ENCODE results near the gene IFT74.
A peak's percentile ranks its signal among the peaks of the same experiment; 100 is the strongest.

IFT74 gene

GRCh38 chr9:26971721-26972120 is 15.5 kb downstream of the IFT74 start:
- intact Hi-C loops (cut with DNase I), result no loop called here
- DNase-seq, result no peak

GRCh38 chr9:26973989-26974388 is 17.8 kb downstream of the IFT74 start:
- DNase-seq, result no peak
- intact Hi-C loops (cut with DNase I), result no loop called here

GRCh38 chr9:26974927-26975326 is 18.7 kb downstream of the IFT74 start:
- no peak for DNase-seq
- intact Hi-C loops (cut with DNase I), result no loop called here

DNA sequence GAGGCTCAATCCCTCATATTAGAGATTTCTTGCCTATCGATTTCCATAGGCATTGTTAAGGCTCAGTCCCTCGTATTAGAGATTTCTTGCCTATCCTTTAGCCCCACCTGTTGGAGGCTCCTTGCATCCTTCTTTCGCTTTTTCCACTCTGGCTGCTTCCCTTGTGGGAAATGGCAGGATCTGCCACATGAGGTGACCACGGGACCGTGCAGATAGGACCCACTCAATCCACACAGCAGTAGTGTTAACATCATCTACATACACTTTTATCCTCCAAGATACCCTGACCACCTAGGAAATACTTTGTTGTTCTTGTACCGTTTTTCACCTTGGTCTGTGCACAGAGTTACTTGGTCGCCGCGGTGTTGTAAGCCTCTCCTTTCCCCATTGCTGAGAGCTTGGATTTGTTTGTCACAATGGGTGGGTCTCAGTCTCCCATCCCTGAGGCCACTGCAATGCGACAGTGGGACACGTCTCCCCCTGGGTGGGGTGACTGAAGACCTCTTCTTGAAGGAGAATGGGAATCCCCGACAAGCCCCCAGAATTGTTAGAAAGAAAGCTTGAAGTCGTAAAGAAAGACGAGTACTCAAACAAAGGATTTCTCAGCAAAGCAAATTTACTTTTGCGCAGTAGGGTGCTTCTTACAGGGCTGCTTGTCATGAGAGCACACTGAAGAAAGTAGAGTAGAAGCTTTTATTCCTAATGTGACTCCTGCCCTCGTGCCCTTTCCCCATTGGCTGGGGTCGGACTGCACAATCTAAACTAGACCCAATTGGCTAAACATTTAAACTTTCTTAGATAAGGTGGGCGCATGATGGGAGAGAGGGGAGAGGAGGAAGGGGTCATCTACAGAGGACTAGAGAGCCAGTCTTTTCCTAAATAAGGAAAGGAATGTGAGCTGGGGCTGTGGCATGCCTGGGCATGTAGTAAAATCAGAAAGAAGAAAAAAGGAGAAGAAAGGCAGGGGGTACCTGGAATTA is 19.8 kb downstream of the IFT74 start:
- no peak for DNase-seq
- intact Hi-C loops (cut with DNase I), result no loop called here

DNA sequence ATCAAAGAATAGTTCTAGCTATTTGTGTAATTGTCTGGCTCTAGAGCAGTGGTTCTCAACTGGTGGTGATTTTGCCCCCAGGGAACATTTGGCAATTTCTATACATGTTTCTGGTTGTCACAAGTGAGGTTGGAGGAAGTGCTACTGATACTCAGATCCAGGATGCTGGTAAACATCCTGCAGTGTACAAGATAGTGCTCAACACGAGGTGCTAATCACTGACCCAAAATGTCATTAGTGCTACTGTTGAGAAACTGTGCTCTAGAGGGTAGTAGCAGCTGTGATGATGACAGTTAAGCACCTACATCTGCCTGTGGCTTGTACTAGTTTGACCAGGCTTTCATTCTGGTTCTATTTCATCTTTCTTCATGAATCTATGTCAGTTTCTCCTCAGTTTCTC is 27.1 kb downstream of the IFT74 start:
- no peak for DNase-seq
- intact Hi-C loops (cut with DNase I), result no loop called here

- intact Hi-C loops (cut with DNase I), result no loop called here
- no peak for DNase-seq
Measured at GRCh38 chr9:26995810-26996209, 39.6 kb downstream of the IFT74 start.

DNA sequence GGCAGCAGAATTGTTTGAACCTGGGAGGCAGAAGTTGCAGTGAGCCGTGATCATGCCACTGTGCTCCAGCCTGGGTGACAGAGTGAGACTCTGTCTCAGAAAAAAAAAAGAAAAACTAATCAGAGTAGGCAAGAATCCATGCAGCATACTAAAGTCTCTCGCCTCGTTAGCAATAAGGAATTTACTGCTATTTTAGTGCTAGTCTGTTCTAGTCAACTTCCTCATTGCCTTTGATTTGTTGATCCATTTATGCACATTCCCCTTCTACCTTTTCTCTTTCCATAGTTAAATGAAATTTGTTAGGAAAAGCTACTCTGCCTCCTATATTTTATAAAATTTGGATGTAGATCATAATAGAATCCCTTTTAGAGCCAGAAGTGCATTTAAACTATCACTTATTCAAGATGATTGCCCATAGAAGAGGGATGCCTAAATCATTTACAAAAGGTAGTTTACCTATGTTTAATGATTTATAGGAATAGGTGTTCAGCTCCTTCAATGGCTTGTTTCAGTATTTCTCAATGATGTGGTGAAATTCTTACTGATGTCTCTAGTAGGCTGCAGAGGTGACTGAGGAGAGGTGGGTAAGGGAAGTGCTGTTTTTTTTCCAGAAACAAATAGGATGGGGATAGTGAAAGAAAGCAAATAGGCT is 47.3 kb downstream of the IFT74 start:
- intact Hi-C loops (cut with DNase I), result no loop called here
- DNase-seq, result no peak

DNA sequence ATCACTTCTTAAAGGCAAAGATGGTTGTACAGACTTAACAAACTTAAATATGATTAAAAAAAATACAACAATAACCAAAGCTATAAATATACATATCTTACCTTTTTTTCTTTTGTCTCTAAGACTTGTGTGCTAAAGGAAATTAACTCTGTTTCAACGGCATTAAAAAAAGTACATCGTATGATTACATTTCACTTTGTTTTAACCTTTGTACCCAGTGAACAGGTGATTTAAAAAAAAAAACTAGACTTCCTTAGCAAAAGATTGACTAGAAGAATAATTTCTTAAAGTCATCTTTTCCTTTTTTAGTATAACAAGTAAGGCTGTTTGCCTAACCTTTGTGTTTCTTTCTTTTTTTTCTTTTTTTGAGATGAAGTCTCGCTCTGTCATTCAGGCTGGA is 49.3 kb downstream of the IFT74 start, which contains the start of gene LRRC19:
TSS of gene LRRC19 (minus strand) at position 182 of the 400 bp plus-strand sequence. CDS start 5,978 bp downstream, outside the sequence.
- DNase-seq, result no peak
- intact Hi-C loops (cut with DNase I), result no loop called here

DNA sequence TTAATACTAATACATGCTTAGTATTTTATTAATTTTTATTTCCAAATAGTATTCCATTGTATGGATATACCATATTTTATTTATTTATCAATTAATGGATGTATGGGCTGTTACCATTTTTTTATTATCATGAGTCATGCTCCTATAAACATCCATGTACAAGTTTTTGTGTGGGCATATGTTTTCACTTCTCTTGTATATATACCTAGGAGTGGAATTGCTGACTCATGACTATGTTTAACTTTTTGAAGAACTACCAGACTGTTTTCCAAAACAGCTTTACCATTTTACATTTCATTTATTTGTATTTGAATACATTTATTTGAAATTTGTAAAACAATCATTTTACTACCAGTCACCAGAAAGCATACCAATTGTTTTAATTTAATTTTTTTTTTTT is 63.4 kb downstream of the IFT74 start:
- intact Hi-C loops (cut with DNase I), result no loop called here
- no peak for DNase-seq

DNA sequence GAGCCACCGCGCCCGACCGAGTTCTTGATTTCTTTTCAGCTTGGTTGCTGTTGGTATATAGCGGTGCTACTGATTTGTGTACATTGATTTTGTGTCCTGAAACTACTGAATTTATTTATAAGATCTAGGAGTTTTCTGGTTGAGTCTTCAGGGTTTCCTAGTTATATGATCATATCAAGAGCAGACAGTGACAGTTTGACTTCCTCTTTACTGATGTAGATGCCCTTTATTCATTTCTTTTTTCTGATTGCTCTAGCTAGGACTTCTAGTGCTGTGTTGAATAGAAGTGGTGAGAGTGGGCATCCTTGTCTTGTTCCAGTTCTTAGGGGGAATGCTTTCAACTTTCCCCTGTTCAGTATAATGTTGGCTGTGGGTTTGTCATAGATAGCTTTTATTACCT is 66.7 kb downstream of the IFT74 start:
- no peak for DNase-seq
- intact Hi-C loops (cut with DNase I), result no loop called here

GRCh38 chr9:27029186-27029585 is 73.0 kb downstream of the IFT74 start:
- intact Hi-C loops (cut with DNase I), result no loop called here
- DNase-seq, result no peak

GRCh38 chr9:27033815-27034403 is 77.7 kb downstream of the IFT74 start:
- DNase-seq, result peak in 5 of 10 donors; percentile 32 to 73 (median 59)
- intact Hi-C loops (cut with DNase I), result loop anchor here (2.0 to 10.0 kb wide), 2 partner anchors 243 to 511 kb away; no protein-coding TSS in a partner anchor

GRCh38 chr9:27037499-27037898 is 81.3 kb downstream of the IFT74 start:
- DNase-seq, result no peak
- intact Hi-C loops (cut with DNase I), result loop anchor here (10.0 kb wide), 1 partner anchor 507 kb away; no protein-coding TSS in a partner anchor

GRCh38 chr9:27041746-27042145 is 85.5 kb downstream of the IFT74 start:
- no peak for DNase-seq
- intact Hi-C loops (cut with DNase I), result no loop called here

- no peak for DNase-seq
- intact Hi-C loops (cut with DNase I), result no loop called here
Measured at GRCh38 chr9:27042476-27042875, 86.3 kb downstream of the IFT74 start.

GRCh38 chr9:27043176-27043575 is 87.0 kb downstream of the IFT74 start:
- DNase-seq, result no peak
- intact Hi-C loops (cut with DNase I), result no loop called here

- intact Hi-C loops (cut with DNase I), result no loop called here
- no peak for DNase-seq
Measured at GRCh38 chr9:27047136-27047535, 90.9 kb downstream of the IFT74 start.

- intact Hi-C loops (cut with DNase I), result no loop called here
- no peak for DNase-seq
Measured at GRCh38 chr9:27053369-27054022, 97.3 kb downstream of the IFT74 start.

GRCh38 chr9:27054125-27054524 is 97.9 kb downstream of the IFT74 start:
- intact Hi-C loops (cut with DNase I), result no loop called here
- DNase-seq, result no peak

- intact Hi-C loops (cut with DNase I), result no loop called here
- DNase-seq, result no peak
Measured at GRCh38 chr9:27054841-27055240, 98.6 kb downstream of the IFT74 start.

DNA sequence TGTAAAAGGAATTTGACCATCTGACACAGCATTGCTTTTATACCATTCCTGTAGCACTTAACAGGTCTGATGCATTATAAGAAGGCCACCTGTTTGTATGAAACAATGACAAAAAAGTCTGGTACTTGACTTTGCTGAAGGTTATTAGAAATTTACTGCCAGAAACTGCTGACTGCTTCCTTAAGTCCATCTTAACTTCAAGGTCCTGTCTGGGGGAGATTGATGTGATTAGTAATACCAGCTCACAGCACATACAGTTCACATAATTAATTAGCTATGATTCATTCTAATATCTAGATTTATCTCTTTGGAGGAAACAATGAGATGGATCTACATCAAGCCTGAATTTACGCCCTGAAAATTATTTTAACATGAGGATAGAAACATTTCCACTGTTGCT is 103.2 kb downstream of the IFT74 start:
- intact Hi-C loops (cut with DNase I), result no loop called here
- DNase-seq, result no peak
